Osteocyte (in vitro differentiated cells): ENCODE data around the gene FSD1L. TPM values are rescaled to one million over a fixed set of nuclear protein-coding genes. Genes with fewer than 3 reads are reported as not detected.

ENCODE experiments used
- DNase-seq: peaks from one replicate; pipeline ENCODE4 v3.0.0; 2021; ENCODE audit warnings: mixed read lengths; ENCODE audit not compliant: unreplicated experiment; ENCODE audit errors: extremely low spot score
- H3K27ac Mint-ChIP-seq: one replicate; pipeline ENCODE4 v1.8.0; 2021; ENCODE audit warnings: mild to moderate bottlenecking, mixed read lengths; ENCODE audit not compliant: unreplicated experiment
- H3K27me3 Mint-ChIP-seq: one replicate; pipeline ENCODE4 v1.8.0; 2021; ENCODE audit warnings: mixed read lengths; ENCODE audit not compliant: unreplicated experiment
- H3K36me3 Mint-ChIP-seq: one replicate; pipeline ENCODE4 v1.8.0; 2021; ENCODE audit warnings: mixed read lengths; ENCODE audit not compliant: unreplicated experiment
- H3K4me1 Mint-ChIP-seq: one replicate; pipeline ENCODE4 v1.8.0; 2021; ENCODE audit warnings: mixed read lengths; ENCODE audit not compliant: unreplicated experiment
- H3K4me3 Mint-ChIP-seq: one replicate; pipeline ENCODE4 v1.8.0; 2021; ENCODE audit warnings: mild to moderate bottlenecking, moderate library complexity, mixed read lengths; ENCODE audit not compliant: unreplicated experiment
- H3K9me3 Mint-ChIP-seq: one replicate; pipeline ENCODE4 v1.8.0; 2021; ENCODE audit warnings: mixed read lengths; ENCODE audit not compliant: unreplicated experiment
- total RNA-seq: library from RNA; stranded (reverse); gene quantifications from 2 replicates; pipeline ENCODE4 v1.2.1, GENCODE V29; 2021
- TF ChIP-seq, protein P1 (sequence below): fragments of 200-600 bp; sonication (generic); IDR thresholded peaks from 2 replicates; pipeline ENCODE4 v1.5.0; 2021; ENCODE audit warnings: antibody characterized with exemption, mild to moderate bottlenecking, moderate library complexity

The FSD1L gene
- total RNA-seq, 1 donor from 2014 or later: 6.6 TPM

DNA sequence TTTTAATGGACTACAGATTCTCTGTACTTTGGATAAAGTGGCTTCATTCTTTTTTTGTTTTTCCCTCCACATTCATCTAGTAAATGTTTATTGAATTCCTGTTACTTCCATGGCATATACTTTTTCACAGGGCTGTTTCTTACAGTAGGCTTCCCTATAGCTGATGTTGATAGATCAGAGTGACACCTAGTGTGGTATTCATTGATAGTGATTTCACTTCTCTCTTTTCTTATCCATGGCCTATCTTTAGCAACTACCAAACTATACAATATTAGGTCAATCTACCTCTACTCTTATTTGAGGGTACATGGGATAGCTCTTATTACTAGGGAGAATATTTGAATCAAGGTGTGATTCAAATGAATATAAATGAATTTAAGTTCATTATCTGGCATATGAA, 35.8 kb downstream of the FSD1L start:
- Mint-ChIP-seq H3K4me1 (peaks cover 2% of the 10 kb centered on the region), H3K9me3 (no peaks in the 10 kb centered on the region), H3K27me3 (no peaks in the 10 kb centered on the region), H3K36me3 (peaks cover 9% of the 10 kb centered on the region), H3K4me3 (no peak overlapping the region), H3K27ac (no peak overlapping the region)
- TF ChIP-seq, protein P1, sequence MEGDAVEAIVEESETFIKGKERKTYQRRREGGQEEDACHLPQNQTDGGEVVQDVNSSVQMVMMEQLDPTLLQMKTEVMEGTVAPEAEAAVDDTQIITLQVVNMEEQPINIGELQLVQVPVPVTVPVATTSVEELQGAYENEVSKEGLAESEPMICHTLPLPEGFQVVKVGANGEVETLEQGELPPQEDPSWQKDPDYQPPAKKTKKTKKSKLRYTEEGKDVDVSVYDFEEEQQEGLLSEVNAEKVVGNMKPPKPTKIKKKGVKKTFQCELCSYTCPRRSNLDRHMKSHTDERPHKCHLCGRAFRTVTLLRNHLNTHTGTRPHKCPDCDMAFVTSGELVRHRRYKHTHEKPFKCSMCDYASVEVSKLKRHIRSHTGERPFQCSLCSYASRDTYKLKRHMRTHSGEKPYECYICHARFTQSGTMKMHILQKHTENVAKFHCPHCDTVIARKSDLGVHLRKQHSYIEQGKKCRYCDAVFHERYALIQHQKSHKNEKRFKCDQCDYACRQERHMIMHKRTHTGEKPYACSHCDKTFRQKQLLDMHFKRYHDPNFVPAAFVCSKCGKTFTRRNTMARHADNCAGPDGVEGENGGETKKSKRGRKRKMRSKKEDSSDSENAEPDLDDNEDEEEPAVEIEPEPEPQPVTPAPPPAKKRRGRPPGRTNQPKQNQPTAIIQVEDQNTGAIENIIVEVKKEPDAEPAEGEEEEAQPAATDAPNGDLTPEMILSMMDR: no peak
- DNase-seq: no peak

DNA sequence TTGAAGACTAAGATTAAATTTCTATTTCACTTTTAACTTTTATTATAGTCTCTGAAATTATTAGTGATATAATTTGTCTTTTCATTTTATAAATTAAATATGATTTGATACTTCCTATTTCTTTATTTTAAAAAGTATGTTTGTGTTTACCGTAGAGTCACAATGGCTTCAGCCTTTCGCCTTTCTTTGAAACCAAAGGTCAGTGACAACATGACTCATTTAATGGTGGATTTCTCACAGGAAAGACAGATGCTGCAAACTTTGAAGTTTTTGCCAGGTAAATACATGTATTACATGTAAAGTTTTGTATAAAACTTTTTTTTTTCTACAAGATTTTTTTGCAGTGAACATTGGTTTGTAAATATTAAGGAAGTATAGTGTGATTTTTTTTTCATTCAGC, 36.4 kb downstream of the FSD1L start:
- TF ChIP-seq, protein P1: no peak
- Mint-ChIP-seq H3K9me3 (no peaks in the 10 kb centered on the region), H3K27me3 (no peaks in the 10 kb centered on the region), H3K4me1 (peaks cover 2% of the 10 kb centered on the region), H3K4me3 (no peak overlapping the region), H3K27ac (no peak overlapping the region), H3K36me3 (peaks cover 13% of the 10 kb centered on the region)
- DNase-seq: no peak

DNA sequence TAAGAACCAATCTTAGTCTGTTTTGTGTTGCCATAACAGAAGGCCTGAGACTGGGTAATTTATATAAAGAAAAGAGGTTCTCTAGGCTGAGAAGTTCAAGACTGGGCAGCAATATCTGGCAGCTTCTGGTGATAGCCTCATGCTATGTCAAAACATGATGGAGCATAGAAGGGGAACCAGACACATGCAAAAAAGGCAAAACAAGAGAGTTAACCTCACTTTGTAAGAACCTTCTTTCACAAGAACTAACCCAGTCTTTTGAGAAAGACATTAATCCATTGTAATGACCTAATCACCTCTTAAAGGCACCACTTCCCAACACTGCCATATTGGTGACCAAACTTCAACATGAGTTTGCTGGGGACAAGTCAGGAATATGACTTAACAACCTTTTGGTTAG, 37.3 kb downstream of the FSD1L start:
- no peaks in the 10 kb centered on the region for H3K9me3 Mint-ChIP-seq
- DNase-seq: no peak
- H3K27ac Mint-ChIP-seq: no peak overlapping the region
- H3K4me3 Mint-ChIP-seq: no peak overlapping the region
- peaks cover 2% of the 10 kb centered on the region for H3K4me1 Mint-ChIP-seq
- no peaks in the 10 kb centered on the region for H3K27me3 Mint-ChIP-seq
- H3K36me3 Mint-ChIP-seq: peaks cover 13% of the 10 kb centered on the region
- TF ChIP-seq, protein P1: no peak

DNA sequence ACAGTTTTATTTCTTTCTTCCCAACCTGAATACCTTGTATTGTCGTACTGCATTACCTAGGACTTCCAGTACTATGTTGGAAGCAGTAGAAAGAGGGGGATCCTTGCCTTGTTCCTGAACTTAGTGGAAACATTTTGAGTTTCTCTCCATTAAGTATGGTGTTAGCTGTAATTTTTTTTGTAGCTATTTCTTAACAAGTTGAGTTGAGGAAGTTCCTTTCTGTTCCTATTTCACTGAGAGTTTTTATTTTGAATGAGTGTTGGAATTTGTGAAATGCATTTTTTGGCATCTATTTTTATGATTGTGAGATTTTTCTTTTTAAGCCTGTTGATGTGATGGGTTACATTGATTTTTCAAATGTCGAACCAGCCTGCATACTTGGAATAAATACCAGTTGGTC, 49.0 kb downstream of the FSD1L start:
- Mint-ChIP-seq H3K27me3 (no peaks in the 10 kb centered on the region), H3K4me1 (peaks cover 16% of the 10 kb centered on the region)
- TF ChIP-seq, protein P1: no peak

DNA sequence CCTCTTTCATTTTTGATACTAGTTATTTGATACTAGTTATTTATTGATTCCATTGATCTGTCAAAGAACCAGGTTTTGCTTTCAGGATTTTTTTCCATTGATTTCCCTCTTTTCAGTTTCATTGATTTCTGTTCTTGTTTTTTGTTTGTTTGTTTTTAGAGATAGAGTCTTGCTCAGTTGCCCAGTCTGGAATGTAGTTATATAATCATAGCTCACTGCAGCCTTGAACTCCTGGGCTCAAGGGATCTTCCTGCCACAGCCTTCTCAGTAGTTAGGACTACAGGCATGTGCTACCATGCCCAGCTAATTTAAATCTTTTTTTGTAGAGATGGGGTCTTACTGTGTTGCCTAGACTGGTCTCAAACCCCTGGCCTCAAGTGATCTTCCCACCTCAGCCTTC, 49.9 kb downstream of the FSD1L start:
- no peaks in the 10 kb centered on the region for H3K27me3 Mint-ChIP-seq
- no peak overlapping the region for H3K4me3 Mint-ChIP-seq
- H3K27ac Mint-ChIP-seq: no peak overlapping the region
- peaks cover under 1% of the 10 kb centered on the region for H3K9me3 Mint-ChIP-seq
- H3K36me3 Mint-ChIP-seq: peaks cover 12% of the 10 kb centered on the region
- H3K4me1 Mint-ChIP-seq: peaks cover 16% of the 10 kb centered on the region
- TF ChIP-seq, protein P1: no peak
- no peak for DNase-seq

More for the DNA sequence above, 49.0 kb downstream of the FSD1L start:
- Mint-ChIP-seq H3K27ac (no peak overlapping the region), H3K4me3 (no peak overlapping the region), H3K36me3 (peaks cover 17% of the 10 kb centered on the region), H3K9me3 (peaks cover 8% of the 10 kb centered on the region)
- DNase-seq: no peak
